ENCODE results near the gene CRYZ.

GRCh38 chr1:74690909-74691308 lies 41.9 kb downstream of the CRYZ start:
- no peak for TF ChIP-seq CTCF (IDR thresholded peaks at IDR 0.05)
- no peak for TF ChIP-seq POLR2A (IDR thresholded peaks at IDR 0.05)

All from lower leg skin (tissue), 3 donors.